ENCODE data around the gene TRAPPC8. TPM values are rescaled to one million over a fixed set of nuclear protein-coding genes. Genes with fewer than 3 reads are reported as not detected.
"Not testable (repeated sequence)": the region's sequence is repeated elsewhere in the genome, so short reads cannot be mapped to it uniquely, and the experiment has no call there.

The TRAPPC8 gene
- total RNA-seq, 4 donors from 2014 or later, result 45.9 to 96.8 (median 61.8) TPM

GRCh38 chr18:31942291-31942998 lies 483 bp downstream of the TRAPPC8 start:
- H3K9me3 ChIP-seq, result no peaks in the 10 kb centered on the region
- H3K27ac ChIP-seq, result peak overlapping the region; percentile 87 to 94 (median 90)
- peaks cover 13 to 26% of the 10 kb centered on the region in 2 donors for H3K4me1 ChIP-seq
- WGBS, 2 donors, result 0% methylated on average over 24 to 36 of the region's 64 CpGs
- peak overlapping the region; percentile 51 to 87 (median 62) for H3K4me3 ChIP-seq (replicated peaks in 1 of 3)
- no peak for TF ChIP-seq POLR2A (IDR thresholded peaks at IDR 0.05)
- TF ChIP-seq CTCF (IDR thresholded peaks at IDR 0.05), result no peak
- no peaks in the 10 kb centered on the region for H3K27me3 ChIP-seq
- intact Hi-C loops (cut with DNase I), result loop anchor here (10.0 kb wide), 1 partner anchor 142 kb away; no protein-coding TSS in a partner anchor
- DNase-seq, result peak; percentile 43 to 48
- no peaks in the 10 kb centered on the region for H3K36me3 ChIP-seq

GRCh38 chr18:31941010-31941809 lies 1.7 kb downstream of the TRAPPC8 start:
- Histone ChIP-seq H3K4me3 (replicated peaks in 1 of 3) (peak overlapping the region in 1 of 3 donors; percentile 87), H3K4me1 (peaks cover 13 to 26% of the 10 kb centered on the region in 2 donors), H3K27ac (no peak overlapping the region), H3K27me3 (no peaks in the 10 kb centered on the region), H3K9me3 (no peaks in the 10 kb centered on the region), H3K36me3 (no peaks in the 10 kb centered on the region)
- intact Hi-C loops (cut with DNase I), result loop anchor here (10.0 kb wide), 1 partner anchor 144 kb away; no protein-coding TSS in a partner anchor
- no peak for TF ChIP-seq CTCF (IDR thresholded peaks at IDR 0.05)
- no peak for TF ChIP-seq POLR2A (IDR thresholded peaks at IDR 0.05)
- no peak for DNase-seq
- 84 to 87% methylated on average over 24 of the region's 24 CpGs for WGBS, 2 donors

GRCh38 chr18:31934773-31935172 lies 8.2 kb downstream of the TRAPPC8 start:
- intact Hi-C loops (cut with DNase I); H3K27ac ChIP-seq; H3K27me3 ChIP-seq; H3K36me3 ChIP-seq; DNase-seq; H3K4me1 ChIP-seq; H3K4me3 ChIP-seq (replicated peaks in 1 of 3); H3K9me3 ChIP-seq: not testable (repeated sequence)
- 93 to 99% methylated on average over 8 of the region's 8 CpGs for WGBS, 2 donors

- Histone ChIP-seq H3K36me3 (peaks cover 0 to 2% of the 10 kb centered on the region in 2 donors), H3K4me3 (replicated peaks in 1 of 3) (no peak overlapping the region), H3K27me3 (no peaks in the 10 kb centered on the region), H3K4me1 (no peaks in the 10 kb centered on the region), H3K9me3 (no peaks in the 10 kb centered on the region), H3K27ac (no peak overlapping the region)
- 92 to 94% methylated on average over 6 of the region's 6 CpGs for WGBS, 2 donors
- no peak for DNase-seq
- TF ChIP-seq CTCF (IDR thresholded peaks at IDR 0.05), result no peak
- TF ChIP-seq POLR2A (IDR thresholded peaks at IDR 0.05), result no peak
- intact Hi-C loops (cut with DNase I), result no loop called here
These were observed 11.1 kb downstream of the TRAPPC8 start for GRCh38 chr18:31931886-31932240.

- H3K4me3 ChIP-seq (replicated peaks in 1 of 3), result no peak overlapping the region
- H3K27me3 ChIP-seq, result no peaks in the 10 kb centered on the region
- intact Hi-C loops (cut with DNase I), result no loop called here
- H3K4me1 ChIP-seq, result no peaks in the 10 kb centered on the region
- no peak for TF ChIP-seq CTCF (IDR thresholded peaks at IDR 0.05)
- no peak for TF ChIP-seq POLR2A (IDR thresholded peaks at IDR 0.05)
- 62 to 65% methylated on average over 6 of the region's 6 CpGs for WGBS, 2 donors
- peak in 1 of 2 donors; percentile 17 for DNase-seq
- H3K9me3 ChIP-seq, result no peaks in the 10 kb centered on the region
- H3K36me3 ChIP-seq, result peaks cover 0 to 6% of the 10 kb centered on the region in 2 donors
- H3K27ac ChIP-seq, result peak overlapping the region in 1 of 3 donors; percentile 9
These were observed 11.6 kb downstream of the TRAPPC8 start for GRCh38 chr18:31931163-31931885.

Measured in thyroid gland (tissue), 4 donors.